HCT116 (cell line): ENCODE results near the gene DAND5. TPM values are rescaled to one million over a fixed set of nuclear protein-coding genes. Genes with fewer than 3 reads are reported as not detected.

Experiments used
- ATAC-seq: fragments of 200-7000 bp; cut with Tn5 transposase; 2 replicates; pipeline ENCODE4 v1.9.1; 2020; ENCODE audit warnings: mild to moderate bottlenecking, moderate library complexity
- BruUV-seq: library from RNA; stranded (reverse); fragments of 400-500 nt; replicated peaks from 2 replicates; lab custom pipeline; 2021; lab: Mats Ljungman, UMichigan
- CTCF ChIA-PET: fragments of 300-600 bp; sonication (Branson Sonifier 250); formaldehyde crosslinking; loops from one replicate; lab custom pipeline; 2021; ENCODE audit warnings: antibody characterized with exemption; lab: Charles Lee
- POLR2A ChIA-PET: fragments of 300-600, 350-600 bp; sonication (Branson Sonifier 250); formaldehyde crosslinking; loops from one replicate; lab custom pipeline; 2021; ENCODE audit warnings: antibody characterized with exemption; lab: Charles Lee
- RAD21 ChIA-PET, 2 experiments: fragments of 300-600 bp; sonication (Branson Sonifier 250); formaldehyde crosslinking; loops; one replicate each; lab custom pipeline; 2023; ENCODE audit warnings: low total read pairs in 2 of 2; ENCODE audit not compliant: uncharacterized antibody in 2 of 2, unreplicated experiment in 2 of 2, low non-redundant PET in 1 of 2; lab: Charles Lee
- DNase-seq: peaks from one replicate; pipeline ENCODE4 v3.0.0-alpha.2; 2010; ENCODE audit warnings: low read depth, low spot score
- H2AFZ ChIP-seq: fragments of 200-600 bp; shearing (Covaris generic), sonication (generic); 2 replicates; pipeline ENCODE4 v1.6.1; 2017; ENCODE audit warnings: low read depth, mixed run types, mixed read lengths, antibody characterized with exemption, low read length; ENCODE audit not compliant: poor library complexity, severe bottlenecking
- H3K27ac ChIP-seq: 2 replicates; pipeline ENCODE4 v1.5.1; 2012; ENCODE audit warnings: low read depth, low read length
- H3K27me3 ChIP-seq: fragments of 200-600 bp; sonication (generic); 2 replicates; pipeline ENCODE4 v1.6.1; 2016; ENCODE audit warnings: mixed run types, low read length, mixed read lengths; ENCODE audit not compliant: insufficient read depth
- H3K36me3 ChIP-seq, 2 experiments: fragments of 200-500 bp in 1 of 2; fragments of 200-600 bp in 1 of 2; sonication (Bioruptor generic) in 1 of 2; sonication (generic) in 1 of 2; 2 replicates each; pipeline versions ENCODE4 v1.5.1 to v1.6.1; 2014 to 2016; ENCODE audit warnings: low read length in 2 of 2, inconsistent platforms in 1 of 2, mixed read lengths in 1 of 2, mixed run types in 1 of 2; ENCODE audit not compliant: insufficient read depth in 2 of 2, control insufficient read depth in 1 of 2
- H3K4me1 ChIP-seq, 2 experiments: fragments of 200-600 bp in 1 of 2; sonication (generic) in 1 of 2; 2 replicates each; pipeline versions ENCODE4 v1.5.1 to v1.6.1; 2012 to 2017; ENCODE audit warnings: low read length in 2 of 2, inconsistent platforms in 1 of 2, mild to moderate bottlenecking in 1 of 2, mixed read lengths in 1 of 2, mixed run types in 1 of 2, moderate library complexity in 1 of 2; ENCODE audit not compliant: insufficient read depth in 2 of 2, control insufficient read depth in 1 of 2
- H3K4me2 ChIP-seq: fragments of 200-600 bp; sonication (generic); 2 replicates; pipeline ENCODE4 v1.6.1; 2017; ENCODE audit warnings: mixed run types, low read length, mixed read lengths
- H3K4me3 ChIP-seq, 2 experiments: fragments of 200-600 bp in 1 of 2; sonication (generic) in 1 of 2; replicated peaks in 1 of 2; 2 replicates each; pipeline ENCODE4 v1.5.1; 2011 to 2016; ENCODE audit warnings: low read length in 2 of 2, control low read depth in 1 of 2, low read depth in 1 of 2, mild to moderate bottlenecking in 1 of 2, mixed read lengths in 1 of 2, mixed run types in 1 of 2
- H3K79me2 ChIP-seq: fragments of 200-600 bp; sonication (generic); 2 replicates; pipeline ENCODE4 v1.6.1; 2017; ENCODE audit warnings: mild to moderate bottlenecking, mixed run types, low read length, moderate library complexity, mixed read lengths; ENCODE audit not compliant: insufficient read depth
- H3K9ac ChIP-seq: fragments of 200-600 bp; sonication (generic); 2 replicates; pipeline ENCODE4 v1.6.1; 2016; ENCODE audit warnings: low read length, mixed read lengths
- H3K9me2 ChIP-seq: fragments of 200-600 bp; sonication (generic), shearing (Covaris generic); 2 replicates; pipeline ENCODE4 v1.6.1; 2017; ENCODE audit warnings: mixed run types, mild to moderate bottlenecking, moderate library complexity; ENCODE audit not compliant: insufficient read depth
- H3K9me3 ChIP-seq, 2 experiments: fragments of 200-500 bp in 1 of 2; fragments of 200-600 bp in 1 of 2; sonication (Bioruptor generic) in 1 of 2; sonication (generic) in 1 of 2; 2 replicates each; pipeline ENCODE4 v1.6.1; 2014 to 2017; ENCODE audit warnings: low read length in 2 of 2, mixed read lengths in 2 of 2, inconsistent platforms in 1 of 2, low read depth in 1 of 2, mild to moderate bottlenecking in 1 of 2, mixed run types in 1 of 2, moderate library complexity in 1 of 2; ENCODE audit not compliant: control insufficient read depth in 1 of 2, insufficient read depth in 1 of 2
- H4K20me1 ChIP-seq: fragments of 200-600 bp; sonication (generic), shearing (Covaris generic); 2 replicates; pipeline ENCODE4 v1.6.1; 2017; ENCODE audit warnings: mixed run types, mild to moderate bottlenecking, moderate library complexity; ENCODE audit not compliant: insufficient read depth
- ATF3 ChIP-seq: IDR thresholded peaks from 2 replicates; pipeline ENCODE4 v1.6.1; 2012
- CBX3 ChIP-seq: IDR thresholded peaks from 2 replicates; pipeline ENCODE4 v1.6.1; 2012; ENCODE audit warnings: low read depth
- CEBPB ChIP-seq: IDR thresholded peaks from 2 replicates; pipeline ENCODE4 v1.6.1; 2012; ENCODE audit warnings: low read depth
- EGR1 ChIP-seq: IDR thresholded peaks from 2 replicates; pipeline ENCODE4 v1.6.1; 2012; ENCODE audit warnings: low read depth
- EZH2 ChIP-seq: fragments of 200-600 bp; sonication (generic); IDR thresholded peaks from 2 replicates; pipeline ENCODE4 v1.6.1; 2017; ENCODE audit warnings: antibody characterized with exemption, mixed run types
- EZH2phosphoT487 ChIP-seq: fragments of 200-600 bp; IDR thresholded peaks from 2 replicates; pipeline ENCODE4 v1.6.1; 2018; ENCODE audit warnings: antibody characterized with exemption, borderline replicate concordance
- FOSL1 ChIP-seq: IDR thresholded peaks from 2 replicates; pipeline ENCODE4 v1.6.1; 2012; ENCODE audit warnings: low read depth
- POLR2A ChIP-seq: IDR thresholded peaks from 2 replicates; pipeline ENCODE4 v1.7.0; 2011; ENCODE audit warnings: borderline replicate concordance; ENCODE audit not compliant: insufficient read depth, insufficient read length; ENCODE audit errors: extremely low read depth
- POLR2AphosphoS5 ChIP-seq: IDR thresholded peaks from 2 replicates; pipeline ENCODE4 v1.6.1; 2011; ENCODE audit warnings: mild to moderate bottlenecking, low read depth, low read length, moderate library complexity
- RAD21 ChIP-seq: IDR thresholded peaks from 2 replicates; pipeline ENCODE4 v1.6.1; 2012; ENCODE audit warnings: low read depth, mild to moderate bottlenecking
- REST ChIP-seq: IDR thresholded peaks from 2 replicates; pipeline ENCODE4 v1.6.1; 2012; ENCODE audit warnings: low read depth
- SRF ChIP-seq: IDR thresholded peaks from 2 replicates; pipeline ENCODE4 v1.6.1; 2012; ENCODE audit warnings: low read depth
- YY1 ChIP-seq: IDR thresholded peaks from 2 replicates; pipeline ENCODE4 v1.6.1; 2011; ENCODE audit warnings: low read length, low read depth, moderate library complexity, mild to moderate bottlenecking; ENCODE audit not compliant: insufficient replicate concordance; ENCODE audit errors: extremely low read depth
- ZNF274 ChIP-seq: fragments of 200-500 bp; sonication (Bioruptor generic); IDR thresholded peaks from 2 replicates; pipeline ENCODE4 v1.6.1; 2014; ENCODE audit warnings: mild to moderate bottlenecking, low read depth, low read length, inconsistent platforms
- intact Hi-C: fragments of 100-400 bp; cut with micrococcal nuclease; formaldehyde crosslinking; loops from 2 replicates; pipeline ENCODE4 v1.10.0; 2022
- total RNA-seq: library from RNA; stranded (reverse); gene quantifications from one replicate; pipeline ENCODE4 v1.2.1, GENCODE V29; 2021; ENCODE audit not compliant: unreplicated experiment

Gene DAND5
- total RNA-seq, 1 experiment from 2014 or later = 0.25 TPM

GRCh38 chr19:12935071-12935470 is 34.3 kb upstream of the DAND5 start:
- H3K4me1 ChIP-seq = peaks cover 18 to 43% of the 10 kb centered on the region in 2 experiments
- CTCF ChIA-PET = no interaction called here
- no peak overlapping the region for H3K27ac ChIP-seq
- no peak overlapping the region for H3K9ac ChIP-seq
- H3K9me2 ChIP-seq = no peaks in the 10 kb centered on the region
- POLR2A ChIA-PET = interaction anchor here (0.7 kb wide), 1 partner anchor 763 kb away, joined by 3 read pairs; no protein-coding TSS in a partner anchor
- ATAC-seq (no peak), DNase-seq (no peak)
- no peaks in the 10 kb centered on the region for H3K27me3 ChIP-seq
- no peaks in the 10 kb centered on the region for H4K20me1 ChIP-seq
- BruUV-seq = no TSS peak
- intact Hi-C loops = no loop called here
- no peak overlapping the region for H2AFZ ChIP-seq
- TF ChIP-seq EGR1 (no peak), EZH2 (no peak)
- peaks cover 51% of the 10 kb centered on the region for H3K79me2 ChIP-seq
- H3K36me3 ChIP-seq = peaks cover 8 to 23% of the 10 kb centered on the region in 2 experiments; a peak in 3 of 4 replicates
- no peak overlapping the region for H3K4me3 ChIP-seq
- H3K9me3 ChIP-seq = no peaks in the 10 kb centered on the region
- peak overlapping the region; percentile 15 for H3K4me2 ChIP-seq
- RAD21 ChIA-PET = no interaction called here

GRCh38 chr19:12936582-12936981 is 32.8 kb upstream of the DAND5 start:
- peaks cover 52% of the 10 kb centered on the region for H3K79me2 ChIP-seq
- no peaks in the 10 kb centered on the region for H3K27me3 ChIP-seq
- POLR2A ChIA-PET = interaction anchor here (1.6 kb wide), 1 partner anchor 10 kb away, joined by 4 read pairs; the partner anchor contains the start of gene RAD23A
- no peaks in the 10 kb centered on the region for H4K20me1 ChIP-seq
- RAD21 ChIA-PET = no interaction called here
- DNase-seq (no peak), ATAC-seq (no peak)
- 0 out of 2 replicates have a peak overlapping the region, but pooled peaks have one; percentile 8 for H3K27ac ChIP-seq
- no TSS peak for BruUV-seq
- peaks cover 19 to 52% of the 10 kb centered on the region in 2 experiments for H3K4me1 ChIP-seq
- H3K36me3 ChIP-seq = peaks cover 13 to 27% of the 10 kb centered on the region in 2 experiments
- no peak for TF ChIP-seq CBX3
- no peak for TF ChIP-seq FOSL1
- no peak for TF ChIP-seq YY1
- TF ChIP-seq EZH2 = no peak
- TF ChIP-seq ATF3 = no peak
- no peak for TF ChIP-seq EZH2phosphoT487
- TF ChIP-seq REST = no peak
- no peak for TF ChIP-seq ZNF274
- no peak for TF ChIP-seq POLR2AphosphoS5
- TF ChIP-seq RAD21 = no peak
- no peak for TF ChIP-seq SRF
- no peak for TF ChIP-seq POLR2A
- no peak for TF ChIP-seq EGR1
- TF ChIP-seq CEBPB = no peak
- CTCF ChIA-PET = interaction anchor here (1.7 kb wide), 1 partner anchor 29 kb away, joined by 8 read pairs; no protein-coding TSS in a partner anchor
- H3K4me2 ChIP-seq = no peak overlapping the region
- intact Hi-C loops = no loop called here
- H3K4me3 ChIP-seq = no peak overlapping the region
- no peak overlapping the region for H3K9ac ChIP-seq
- H3K9me2 ChIP-seq = no peaks in the 10 kb centered on the region
- no peak overlapping the region for H2AFZ ChIP-seq
- H3K9me3 ChIP-seq = no peaks in the 10 kb centered on the region
